Mucosa of rectum (tissue), 2 donors: Measurements from ENCODE around the gene GIPC3.

ENCODE experiments used
- H3K27ac ChIP-seq, 2 donors: one replicate each; pipeline ENCODE4 v1.7.0; 2013; ENCODE audit warnings: inconsistent platforms in 2 of 2, low read depth in 2 of 2, low read length in 2 of 2
- H3K27me3 ChIP-seq, 2 donors: one replicate each; pipeline ENCODE4 v1.7.0; 2013; ENCODE audit warnings: low read length in 2 of 2; ENCODE audit not compliant: control insufficient read depth in 2 of 2, insufficient read depth in 2 of 2
- H3K36me3 ChIP-seq, 2 donors: one replicate each; pipeline ENCODE4 v1.7.0; 2013; ENCODE audit warnings: low read length in 2 of 2; ENCODE audit not compliant: control insufficient read depth in 2 of 2, insufficient read depth in 2 of 2
- H3K4me1 ChIP-seq, 2 donors: one replicate each; pipeline ENCODE4 v1.7.0; 2013; ENCODE audit warnings: low read length in 2 of 2, mild to moderate bottlenecking in 1 of 2; ENCODE audit not compliant: control insufficient read depth in 2 of 2, insufficient read depth in 2 of 2
- H3K4me3 ChIP-seq, 2 donors: one replicate each; pipeline ENCODE4 v1.7.0; 2013; ENCODE audit warnings: low read length in 2 of 2
- H3K9ac ChIP-seq, 2 donors: one replicate each; pipeline ENCODE4 v1.7.0; 2013; ENCODE audit warnings: low read length in 2 of 2, low read depth in 1 of 2, mild to moderate bottlenecking in 1 of 2
- H3K9me3 ChIP-seq, 2 donors: one replicate each; pipeline ENCODE4 v1.7.0; 2013; ENCODE audit warnings: low read length in 2 of 2; ENCODE audit not compliant: control insufficient read depth in 2 of 2
- donor health status: healthy.
- donor health status: Normal muscosa, but diverticular disease.

GIPC3 gene

DNA sequence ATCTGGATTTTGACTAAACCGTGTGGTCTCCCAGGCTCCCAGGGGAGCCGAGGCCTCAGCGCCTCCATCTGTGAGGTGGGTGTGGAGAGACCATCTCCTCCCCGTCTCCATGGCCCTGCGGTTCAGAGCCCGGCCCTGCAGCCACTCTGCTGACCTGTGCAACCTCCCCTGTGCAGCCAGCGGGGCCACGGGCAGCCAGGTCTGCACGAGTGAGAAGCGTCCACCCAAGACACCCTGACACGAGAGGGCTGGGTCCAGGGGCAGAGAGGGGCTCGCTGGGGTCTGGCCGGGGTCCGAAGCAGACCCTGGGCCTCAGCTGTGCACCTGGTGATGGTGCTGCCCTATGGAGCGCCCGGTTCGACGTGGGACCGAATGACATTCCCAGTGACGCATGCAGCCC is 51.7 kb downstream of the GIPC3 start:
- H3K9ac ChIP-seq, result no peak overlapping the region
- no peak overlapping the region for H3K4me3 ChIP-seq
- H3K36me3 ChIP-seq, result peaks cover 2 to 16% of the 10 kb centered on the region in 2 donors
- H3K27me3 ChIP-seq, result no peaks in the 10 kb centered on the region
- no peak overlapping the region for H3K27ac ChIP-seq
- no peaks in the 10 kb centered on the region for H3K9me3 ChIP-seq
- H3K4me1 ChIP-seq, result no peaks in the 10 kb centered on the region

DNA sequence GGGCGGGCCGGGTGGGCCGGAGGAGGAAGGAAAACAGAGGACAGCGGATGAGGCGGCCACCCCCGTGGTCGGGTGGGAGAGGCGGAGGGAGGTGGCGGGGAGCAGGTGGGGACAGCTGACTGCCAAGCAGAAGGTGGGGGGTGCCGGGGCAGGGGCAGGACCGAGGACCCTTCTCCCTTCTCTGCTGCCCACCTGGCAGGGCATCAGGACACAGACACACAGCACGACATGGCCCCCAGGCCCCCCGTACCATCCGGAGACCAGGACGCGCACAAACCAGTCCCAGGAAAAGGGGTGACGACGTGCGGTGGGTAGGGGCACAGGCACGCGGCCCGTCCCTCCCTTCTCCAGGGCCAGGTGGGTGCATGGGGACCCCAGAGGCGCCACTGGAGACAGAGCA is 52.3 kb downstream of the GIPC3 start:
- Histone ChIP-seq H3K4me1 (no peaks in the 10 kb centered on the region), H3K27me3 (no peaks in the 10 kb centered on the region), H3K36me3 (peaks cover 2 to 14% of the 10 kb centered on the region in 2 donors), H3K9me3 (no peaks in the 10 kb centered on the region), H3K27ac (no peak overlapping the region), H3K4me3 (no peak overlapping the region), H3K9ac (no peak overlapping the region)

DNA sequence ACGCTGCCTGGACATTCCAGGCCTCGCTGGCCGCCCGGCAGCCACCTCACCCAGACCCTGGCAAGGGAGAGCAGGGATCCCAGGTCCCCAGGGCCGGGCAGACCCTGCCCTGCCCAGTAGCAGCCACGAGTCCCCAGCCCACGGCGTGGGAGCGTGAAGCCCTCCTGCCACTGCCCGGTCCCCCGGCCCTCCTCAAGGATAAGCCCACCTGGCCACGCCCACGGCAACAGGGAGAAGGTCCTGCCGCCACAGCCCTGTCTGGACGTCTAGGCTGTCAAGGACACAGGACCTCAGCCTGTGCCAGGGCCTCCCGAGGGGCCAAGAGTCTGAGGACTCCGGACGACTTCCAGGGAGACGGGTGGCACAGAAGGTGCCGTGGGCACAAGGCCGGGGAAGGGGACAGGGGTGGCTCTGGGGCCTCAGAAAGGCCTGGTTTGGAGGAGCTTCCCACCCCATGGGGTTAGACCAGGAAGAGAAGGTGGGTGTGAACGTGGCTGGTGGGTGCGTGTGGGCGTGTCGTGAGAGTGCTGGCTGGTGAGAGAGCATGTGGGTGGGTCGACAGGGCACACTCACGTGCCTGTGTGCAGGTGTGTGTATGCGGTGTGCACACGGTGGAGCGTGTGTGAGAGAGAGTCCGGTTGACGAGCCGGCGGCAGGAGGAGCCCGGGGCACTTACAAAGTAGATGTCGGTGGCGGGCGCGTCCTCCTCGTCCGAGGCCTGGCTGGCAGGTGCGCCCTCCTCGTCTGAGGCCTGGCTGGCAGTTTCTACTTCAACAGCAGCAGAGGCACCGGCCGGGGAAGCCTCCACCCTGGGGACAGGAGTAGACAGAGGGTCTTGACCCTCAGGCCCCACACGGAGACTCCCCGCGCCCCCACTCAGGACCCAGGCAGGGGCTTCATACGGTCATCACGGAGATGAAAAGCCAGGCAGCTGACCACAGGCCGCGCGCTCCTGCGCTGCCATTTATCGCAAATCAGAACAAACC is 53.2 kb downstream of the GIPC3 start:
- Histone ChIP-seq H3K27ac (no peak overlapping the region), H3K27me3 (no peaks in the 10 kb centered on the region), H3K36me3 (peaks cover 2 to 14% of the 10 kb centered on the region in 2 donors), H3K9ac (no peak overlapping the region), H3K4me3 (no peak overlapping the region), H3K9me3 (no peaks in the 10 kb centered on the region), H3K4me1 (no peaks in the 10 kb centered on the region)

DNA sequence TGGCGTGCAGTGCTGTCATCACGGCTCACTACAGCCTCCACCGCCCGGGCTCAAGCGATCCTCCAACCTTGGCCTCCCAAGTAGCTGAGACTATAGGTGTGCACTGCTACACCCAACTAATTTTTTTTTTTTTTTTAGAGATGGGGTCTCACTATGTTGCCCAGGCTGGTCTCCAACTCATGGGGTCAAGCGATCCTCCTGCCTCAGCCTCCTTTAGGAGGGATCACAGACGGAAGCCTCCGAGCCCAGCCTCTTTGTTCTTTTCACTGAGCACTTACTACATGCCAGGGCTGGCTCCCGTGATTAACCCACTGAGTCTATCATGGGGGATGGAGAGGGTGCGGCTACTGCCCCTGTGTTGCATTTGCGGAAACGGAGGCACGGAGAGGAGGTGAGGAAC is 54.2 kb downstream of the GIPC3 start:
- Histone ChIP-seq H3K9ac (no peak overlapping the region), H3K27me3 (no peaks in the 10 kb centered on the region), H3K4me1 (no peaks in the 10 kb centered on the region), H3K4me3 (no peak overlapping the region), H3K27ac (no peak overlapping the region), H3K36me3 (peaks cover 2 to 15% of the 10 kb centered on the region in 2 donors), H3K9me3 (no peaks in the 10 kb centered on the region)

DNA sequence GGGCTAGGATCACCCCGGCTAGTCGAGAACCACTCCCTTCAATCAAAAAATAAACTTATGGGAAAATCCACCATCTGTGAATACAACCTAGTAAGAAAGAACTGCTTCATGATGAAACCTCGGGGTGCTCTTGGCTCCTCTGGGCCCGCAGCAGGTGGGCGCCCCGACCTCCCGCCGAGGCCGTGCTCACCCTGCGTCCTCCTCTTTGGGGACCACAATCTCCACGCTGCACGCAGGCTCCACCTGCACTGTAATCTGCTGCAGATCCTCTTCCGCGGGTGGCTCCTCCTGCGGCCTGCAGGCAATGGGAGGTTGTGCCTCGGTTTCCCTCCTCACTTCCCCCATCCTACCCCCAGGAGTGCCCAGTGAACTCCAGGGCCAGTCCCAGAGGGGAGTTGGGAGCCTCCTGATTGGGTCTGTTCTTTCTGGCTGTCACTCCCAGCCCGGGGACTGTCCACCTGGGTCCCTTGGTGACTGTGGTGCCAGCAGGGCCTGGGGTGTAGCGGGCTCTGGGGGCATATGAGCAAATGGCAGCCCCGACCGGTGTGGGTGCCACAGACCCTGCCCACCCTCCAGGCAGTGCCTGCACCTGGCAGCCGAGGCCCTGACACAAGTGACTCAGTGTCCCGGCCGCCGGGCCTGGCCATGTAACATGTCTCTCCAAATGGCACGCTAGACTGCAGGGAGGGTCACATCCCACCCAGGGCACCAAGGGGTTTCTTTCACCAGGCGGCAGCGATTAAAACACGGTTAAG is 56.4 kb downstream of the GIPC3 start:
- Histone ChIP-seq H3K9ac (no peak overlapping the region), H3K4me1 (no peaks in the 10 kb centered on the region), H3K27me3 (no peaks in the 10 kb centered on the region), H3K27ac (no peak overlapping the region), H3K9me3 (no peaks in the 10 kb centered on the region), H3K4me3 (no peak overlapping the region), H3K36me3 (peaks cover 2 to 23% of the 10 kb centered on the region in 2 donors)

DNA sequence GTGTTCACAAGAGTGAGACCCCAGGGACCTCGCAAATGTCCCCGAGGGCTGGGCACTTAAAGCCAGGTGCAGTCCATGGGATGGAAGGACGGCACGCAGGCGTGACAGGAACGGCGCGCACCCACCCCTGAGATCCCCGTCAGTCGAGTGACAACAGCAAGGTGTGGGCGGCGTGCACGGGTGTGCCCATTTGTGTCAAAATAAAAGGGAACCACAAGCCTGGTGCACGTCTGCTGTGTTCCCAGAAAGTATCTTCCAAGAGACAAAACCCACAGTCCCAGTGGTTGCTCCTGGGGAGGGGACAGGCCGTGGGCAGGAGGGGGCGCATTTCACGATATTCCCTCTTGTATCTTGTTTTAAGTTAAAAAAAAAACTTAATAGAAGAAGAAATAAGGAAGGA is 57.0 kb downstream of the GIPC3 start:
- no peak overlapping the region for H3K4me3 ChIP-seq

More for the DNA sequence above, 57.0 kb downstream of the GIPC3 start:
- H3K27ac ChIP-seq, result no peak overlapping the region
- no peak overlapping the region for H3K9ac ChIP-seq
- H3K4me1 ChIP-seq, result no peaks in the 10 kb centered on the region
- H3K9me3 ChIP-seq, result no peaks in the 10 kb centered on the region
- H3K27me3 ChIP-seq, result no peaks in the 10 kb centered on the region
- H3K36me3 ChIP-seq, result peaks cover 2 to 23% of the 10 kb centered on the region in 2 donors
